Measurements from ENCODE around the gene HLA-F. TPM values are rescaled to one million over a fixed set of nuclear protein-coding genes. Genes with fewer than 3 reads are reported as not detected.

The HLA-F gene
- total RNA-seq, 4 donors from 2014 or later, result 213 to 359 (median 299) TPM

DNA sequence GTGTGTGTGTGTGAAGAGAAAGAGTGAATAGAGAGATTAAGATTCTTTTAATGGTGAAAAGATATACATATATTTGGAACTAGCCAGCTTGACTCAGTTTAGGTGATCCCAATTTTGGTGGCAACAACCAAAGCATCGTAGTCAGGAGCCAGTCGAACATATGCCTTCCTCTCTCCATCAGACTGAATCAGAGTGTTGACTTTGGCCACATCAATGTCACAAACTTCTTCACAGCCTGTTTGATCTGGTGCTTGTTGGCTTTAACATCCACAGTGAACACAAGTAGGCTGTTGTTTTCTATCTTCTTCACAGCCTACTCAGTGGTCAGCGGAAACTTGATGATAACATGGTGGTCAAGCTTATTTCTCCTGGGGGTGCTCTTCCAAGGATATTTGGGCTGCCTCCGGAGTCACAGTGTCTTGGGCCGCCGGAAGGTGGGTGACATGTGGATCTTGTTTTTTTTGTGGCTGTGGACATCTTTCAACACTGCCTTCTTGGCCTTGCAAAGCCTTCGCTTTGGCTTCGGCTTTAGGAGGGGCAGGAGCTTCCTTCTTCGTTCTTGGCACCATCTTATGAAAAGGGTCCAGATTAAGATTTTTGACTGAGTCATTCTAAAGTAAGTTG, 3.4 kb downstream of the HLA-F start:
- TF ChIP-seq, protein P1, sequence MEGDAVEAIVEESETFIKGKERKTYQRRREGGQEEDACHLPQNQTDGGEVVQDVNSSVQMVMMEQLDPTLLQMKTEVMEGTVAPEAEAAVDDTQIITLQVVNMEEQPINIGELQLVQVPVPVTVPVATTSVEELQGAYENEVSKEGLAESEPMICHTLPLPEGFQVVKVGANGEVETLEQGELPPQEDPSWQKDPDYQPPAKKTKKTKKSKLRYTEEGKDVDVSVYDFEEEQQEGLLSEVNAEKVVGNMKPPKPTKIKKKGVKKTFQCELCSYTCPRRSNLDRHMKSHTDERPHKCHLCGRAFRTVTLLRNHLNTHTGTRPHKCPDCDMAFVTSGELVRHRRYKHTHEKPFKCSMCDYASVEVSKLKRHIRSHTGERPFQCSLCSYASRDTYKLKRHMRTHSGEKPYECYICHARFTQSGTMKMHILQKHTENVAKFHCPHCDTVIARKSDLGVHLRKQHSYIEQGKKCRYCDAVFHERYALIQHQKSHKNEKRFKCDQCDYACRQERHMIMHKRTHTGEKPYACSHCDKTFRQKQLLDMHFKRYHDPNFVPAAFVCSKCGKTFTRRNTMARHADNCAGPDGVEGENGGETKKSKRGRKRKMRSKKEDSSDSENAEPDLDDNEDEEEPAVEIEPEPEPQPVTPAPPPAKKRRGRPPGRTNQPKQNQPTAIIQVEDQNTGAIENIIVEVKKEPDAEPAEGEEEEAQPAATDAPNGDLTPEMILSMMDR (IDR thresholded peaks at IDR 0.05), result no peak
- no peak for TF ChIP-seq POLR2A (IDR thresholded peaks at IDR 0.05)
- no peak overlapping the region for H3K4me3 ChIP-seq
- DNase-seq, result no peak
- H3K27me3 ChIP-seq, result no peaks in the 10 kb centered on the region
- peaks cover 0 to 32% (median 0%) of the 10 kb centered on the region in 3 donors for H3K36me3 ChIP-seq
- peaks cover 0 to 23% (median 15%) of the 10 kb centered on the region in 4 donors for H3K4me1 ChIP-seq
- H3K9me3 ChIP-seq, result no peaks in the 10 kb centered on the region
- H3K27ac ChIP-seq, result no peak overlapping the region

GRCh38 chr6:29727637-29728036, 4.4 kb downstream of the HLA-F start:
- peaks cover 0 to 23% (median 15%) of the 10 kb centered on the region in 4 donors for H3K4me1 ChIP-seq
- H3K27me3 ChIP-seq, result no peaks in the 10 kb centered on the region
- no peak overlapping the region for H3K4me3 ChIP-seq
- no peak overlapping the region for H3K27ac ChIP-seq
- TF ChIP-seq POLR2A (IDR thresholded peaks at IDR 0.05), result no peak
- TF ChIP-seq, protein P1 (IDR thresholded peaks at IDR 0.05), result no peak
- DNase-seq, result no peak
- peaks cover 0 to 32% (median 0%) of the 10 kb centered on the region in 3 donors for H3K36me3 ChIP-seq
- H3K9me3 ChIP-seq, result no peaks in the 10 kb centered on the region

GRCh38 chr6:29728173-29728874, 5.1 kb downstream of the HLA-F start:
- DNase-seq, result no peak
- Histone ChIP-seq H3K36me3 (peaks cover 0 to 32% (median 0%) of the 10 kb centered on the region in 3 donors), H3K27me3 (no peaks in the 10 kb centered on the region), H3K9me3 (no peaks in the 10 kb centered on the region), H3K27ac (no peak overlapping the region), H3K4me1 (peaks cover 0 to 23% (median 15%) of the 10 kb centered on the region in 4 donors), H3K4me3 (no peak overlapping the region)
- TF ChIP-seq, protein P1 (IDR thresholded peaks at IDR 0.05), result no peak
- TF ChIP-seq POLR2A (IDR thresholded peaks at IDR 0.05), result no peak

DNA sequence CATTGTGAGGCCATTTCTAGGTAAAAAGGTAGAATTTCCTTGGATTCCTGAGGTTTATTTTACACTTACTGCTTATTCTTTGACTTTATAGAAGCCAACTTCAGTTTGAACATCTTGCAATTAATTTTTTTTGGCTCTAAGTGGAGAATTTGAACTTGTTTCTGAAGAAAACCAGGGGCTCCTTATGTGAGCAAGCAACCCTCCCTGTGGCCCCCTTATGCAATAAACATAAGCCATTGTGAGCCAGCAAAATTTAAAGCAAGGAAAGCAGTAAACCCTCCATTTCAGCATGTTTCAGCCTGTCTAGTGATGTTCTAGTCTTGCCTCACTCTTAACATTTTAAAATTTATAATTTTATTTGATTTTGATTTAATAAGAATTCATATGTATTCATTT, 5.6 kb downstream of the HLA-F start:
- no peak for DNase-seq
- Histone ChIP-seq H3K4me3 (no peak overlapping the region), H3K4me1 (peaks cover 0 to 23% (median 15%) of the 10 kb centered on the region in 4 donors), H3K9me3 (no peaks in the 10 kb centered on the region), H3K27me3 (no peaks in the 10 kb centered on the region), H3K27ac (no peak overlapping the region), H3K36me3 (peaks cover 0 to 32% (median 0%) of the 10 kb centered on the region in 3 donors)
- TF ChIP-seq, protein P1 (IDR thresholded peaks at IDR 0.05), result no peak
- no peak for TF ChIP-seq POLR2A (IDR thresholded peaks at IDR 0.05)

GRCh38 chr6:29729774-29730328, 6.6 kb downstream of the HLA-F start:
- no peaks in the 10 kb centered on the region for H3K9me3 ChIP-seq
- no peaks in the 10 kb centered on the region for H3K27me3 ChIP-seq
- peaks cover 0 to 32% (median 0%) of the 10 kb centered on the region in 3 donors for H3K36me3 ChIP-seq
- TF ChIP-seq, protein P1 (IDR thresholded peaks at IDR 0.05), result no peak
- TF ChIP-seq POLR2A (IDR thresholded peaks at IDR 0.05), result no peak
- no peak overlapping the region for H3K4me3 ChIP-seq
- no peak for DNase-seq
- no peak overlapping the region for H3K27ac ChIP-seq
- peaks cover 0 to 15% (median 11%) of the 10 kb centered on the region in 4 donors for H3K4me1 ChIP-seq
